ENCODE results near the gene C8G.
A peak's percentile ranks its signal among the peaks of the same experiment; 100 is the strongest.

C8G gene

GRCh38 chr9:136942112-136942880 is 2.7 kb upstream of the C8G start:
- no peak for DNase-seq

DNA sequence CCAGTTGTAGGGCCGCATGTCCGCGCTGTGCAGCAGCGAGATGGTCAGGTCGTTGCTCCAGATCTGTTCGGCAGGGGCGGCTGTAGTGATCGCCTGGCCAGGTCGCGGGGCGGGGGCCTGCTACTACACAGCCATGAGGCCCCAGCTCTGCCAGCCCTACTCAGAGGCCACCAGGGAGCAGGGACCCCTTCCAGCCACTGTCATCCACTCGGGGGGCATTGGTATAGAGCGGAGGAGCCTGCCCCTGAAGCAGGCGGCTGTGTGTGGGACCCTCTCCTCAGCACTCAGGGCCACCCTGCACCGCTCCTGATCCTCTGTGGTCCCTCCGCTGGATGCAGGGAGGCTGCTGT is 2.2 kb upstream of the C8G start:
- no peak for DNase-seq

- DNase-seq, result peak; percentile 39
Measured at GRCh38 chr9:136943291-136944211, 1.5 kb upstream of the C8G start.

GRCh38 chr9:136944212-136944518 is 878 bp upstream of the C8G start:
- DNase-seq, result peak; percentile 72

DNA sequence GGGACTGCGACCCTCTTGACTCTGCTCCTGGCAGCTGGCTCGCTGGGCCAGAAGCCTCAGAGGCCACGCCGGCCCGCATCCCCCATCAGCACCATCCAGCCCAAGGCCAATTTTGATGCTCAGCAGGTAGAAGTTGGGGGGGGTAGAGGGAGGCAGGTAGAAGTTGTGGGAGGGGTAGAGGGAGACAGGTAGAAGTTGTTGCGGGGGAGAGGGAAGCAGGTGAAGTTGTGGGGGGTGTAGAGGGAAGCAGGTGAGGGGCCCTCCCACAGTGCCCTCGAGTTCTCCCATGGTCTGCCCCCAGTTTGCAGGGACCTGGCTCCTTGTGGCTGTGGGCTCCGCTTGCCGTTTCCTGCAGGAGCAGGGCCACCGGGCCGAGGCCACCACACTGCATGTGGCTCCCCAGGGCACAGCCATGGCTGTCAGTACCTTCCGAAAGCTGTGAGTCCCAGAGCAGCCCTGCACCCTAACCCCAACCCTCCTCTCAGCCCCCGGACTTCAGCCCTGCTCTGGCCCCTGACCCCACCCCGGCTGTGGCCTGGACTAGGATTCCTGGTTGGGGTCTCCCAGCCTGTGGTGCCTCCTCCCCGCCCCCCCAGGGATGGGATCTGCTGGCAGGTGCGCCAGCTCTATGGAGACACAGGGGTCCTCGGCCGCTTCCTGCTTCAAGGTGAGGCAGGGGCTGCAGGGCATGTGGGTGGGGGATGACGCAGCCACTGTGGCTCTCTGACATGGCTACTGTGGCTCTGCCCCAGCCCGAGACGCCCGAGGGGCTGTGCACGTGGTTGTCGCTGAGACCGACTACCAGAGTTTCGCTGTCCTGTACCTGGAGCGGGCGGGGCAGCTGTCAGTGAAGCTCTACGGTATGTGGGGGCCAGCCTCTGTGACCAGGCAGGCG is 537 bp downstream of the C8G start:
- DNase-seq, result no peak

GRCh38 chr9:136946228-136947027 is 1.4 kb downstream of the C8G start:
- no peak for DNase-seq

GRCh38 chr9:136947028-136947891 is 2.2 kb downstream of the C8G start:
- no peak for DNase-seq

GRCh38 chr9:136947955-136948510 is 3.0 kb downstream of the C8G start:
- peak; percentile 44 for DNase-seq

DNA sequence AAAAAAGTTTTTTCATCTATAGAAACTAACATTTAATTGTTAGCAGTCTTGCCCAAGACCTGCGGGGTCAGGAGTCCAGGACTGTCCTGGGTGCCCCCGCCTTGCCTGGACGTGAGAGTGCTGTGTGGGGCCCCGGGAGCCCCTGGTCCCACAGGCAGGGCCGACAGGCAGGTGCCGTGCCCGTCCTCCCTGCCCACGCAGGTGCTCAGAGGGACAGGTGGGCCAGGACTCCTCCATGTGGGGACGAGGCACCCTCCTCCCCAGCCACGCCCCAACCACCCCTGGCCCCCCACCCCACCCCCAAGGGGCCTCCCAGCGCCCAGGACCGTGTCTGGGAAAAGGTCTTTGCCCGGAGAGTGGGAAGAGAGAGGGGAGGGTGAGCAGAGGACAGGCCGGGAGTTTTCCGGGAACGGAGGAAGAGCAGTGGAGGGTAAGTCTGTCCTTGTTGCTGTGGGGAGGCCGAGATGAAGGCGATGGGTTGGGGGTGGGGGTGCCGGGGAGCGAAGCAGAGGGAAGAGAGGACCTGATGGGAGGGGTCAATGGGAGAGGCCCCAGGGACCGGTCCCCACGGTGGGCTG is 4.3 kb downstream of the C8G start:
- no peak for DNase-seq

GRCh38 chr9:136949817-136950655 is 5.0 kb downstream of the C8G start:
- peak; percentile 86 for DNase-seq

GRCh38 chr9:136950656-136951276 is 5.7 kb downstream of the C8G start:
- DNase-seq, result no peak

GRCh38 chr9:136951541-136952320 is 6.7 kb downstream of the C8G start, which contains the start of gene LCN12:
LCN12 (plus strand) TSS chr9:136952273; CDS start chr9:136952328, 55 bp downstream.
- DNase-seq, result no peak

DNA sequence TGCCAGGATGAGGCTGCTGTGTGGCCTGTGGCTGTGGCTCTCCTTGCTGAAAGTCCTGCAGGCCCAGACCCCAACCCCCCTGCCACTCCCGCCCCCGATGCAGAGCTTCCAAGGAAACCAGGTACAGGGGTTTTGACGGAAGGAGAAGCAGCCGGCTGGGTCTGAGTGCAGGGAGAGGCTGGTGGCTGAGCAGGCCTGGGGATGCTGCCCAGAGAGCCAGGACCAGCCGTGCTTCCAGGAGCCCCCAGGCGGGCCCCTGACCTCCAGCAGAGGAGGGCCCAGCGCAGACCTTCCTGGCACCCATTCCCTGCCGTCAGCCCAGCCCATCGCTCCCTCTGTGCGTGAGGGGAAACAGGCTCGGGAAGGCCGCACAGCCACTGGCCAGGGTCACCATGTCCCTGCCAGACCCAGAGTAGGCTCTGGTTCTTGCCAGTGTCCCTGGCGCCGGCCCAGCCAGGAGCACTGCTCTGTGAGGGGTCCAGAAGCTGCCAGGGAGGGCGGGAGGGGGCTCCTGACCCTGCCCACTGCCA is 7.3 kb downstream of the C8G start:
- no peak for DNase-seq

DNA sequence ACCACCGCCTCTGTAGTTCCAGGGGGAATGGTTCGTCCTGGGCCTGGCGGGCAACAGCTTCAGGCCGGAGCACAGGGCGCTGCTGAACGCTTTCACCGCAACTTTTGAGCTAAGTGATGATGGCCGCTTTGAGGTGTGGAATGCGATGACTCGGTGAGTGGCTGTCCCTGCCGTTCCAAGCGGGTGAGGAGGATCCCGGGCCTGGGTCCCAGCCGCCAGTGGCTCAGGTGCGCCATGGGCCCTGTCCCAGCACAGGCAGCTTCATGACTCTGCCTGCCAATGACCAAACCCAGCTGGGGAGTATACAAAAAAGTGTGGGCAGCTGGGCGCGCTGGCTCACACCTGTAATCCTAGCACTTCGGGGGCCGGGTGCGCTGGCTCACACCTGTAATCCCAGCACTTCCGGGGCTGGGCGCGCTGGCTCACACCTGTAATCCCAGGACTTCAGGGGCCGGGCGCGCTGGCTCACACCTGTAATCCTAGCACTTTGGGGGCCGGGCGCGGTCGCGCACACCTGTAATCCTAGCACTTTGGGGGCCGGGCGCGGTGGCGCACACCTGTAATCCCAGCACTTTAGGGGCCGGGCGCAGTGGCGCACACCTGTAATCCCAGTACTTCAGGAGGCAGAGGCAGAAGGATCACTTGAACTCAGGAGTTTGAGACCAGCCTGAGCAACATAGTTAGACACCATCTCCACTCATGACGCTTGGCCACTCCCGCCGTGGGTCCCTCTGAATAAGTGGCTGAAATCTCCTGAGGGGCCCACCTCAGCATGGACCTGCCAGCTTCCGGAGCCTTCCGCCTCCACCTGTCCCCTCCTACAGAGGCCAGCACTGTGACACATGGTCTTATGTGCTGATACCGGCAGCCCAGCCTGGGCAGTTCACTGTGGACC is 8.1 kb downstream of the C8G start:
- no peak for DNase-seq

- DNase-seq, result no peak
Measured at GRCh38 chr9:136953771-136954269, 8.8 kb downstream of the C8G start.

- no peak for DNase-seq
Measured at GRCh38 chr9:136954270-136955083, 9.4 kb downstream of the C8G start.
